Vagina (tissue), 2 donors: ENCODE measurements around the gene SMU1.

Source experiments
- CTCF ChIP-seq, 3 experiments: fragments of 450-650 bp in 2 of 3; fragments of 200-600 bp in 1 of 3; sonication (generic) in 1 of 3; IDR thresholded peaks; one replicate each; pipeline ENCODE4 v1.5.1; 2017 to 2019; ENCODE audit warnings: antibody characterized with exemption in 3 of 3, mild to moderate bottlenecking in 2 of 3, moderate library complexity in 2 of 3
- POLR2A ChIP-seq, 2 donors: fragments of 450-650 bp; IDR thresholded peaks; one replicate each; pipeline ENCODE4 v1.6.1; 2017; ENCODE audit warnings: antibody characterized with exemption in 2 of 2, mild to moderate bottlenecking in 2 of 2, moderate library complexity in 2 of 2
- POLR2AphosphoS5 ChIP-seq, 2 donors: sonication (generic); formaldehyde crosslinking; IDR thresholded peaks; one replicate each; pipeline ENCODE4 v1.9.0; 2017; ENCODE audit warnings: antibody characterized with exemption in 2 of 2, mild to moderate bottlenecking in 2 of 2, low read depth in 1 of 2; ENCODE audit not compliant: insufficient read depth in 1 of 2

GRCh38 chr9:33051144-33051543, 25.3 kb downstream of the SMU1 start:
- TF ChIP-seq CTCF (IDR thresholded peaks at IDR 0.05): no peak
- no peak for TF ChIP-seq POLR2A (IDR thresholded peaks at IDR 0.05)
- no peak for TF ChIP-seq POLR2AphosphoS5 (IDR thresholded peaks at IDR 0.05; ENCODE audit: insufficient read depth in 1 of 2, low read depth in 1 of 2)
